HG02970 (cell line): ENCODE measurements around the gene JAKMIP1.
A peak's percentile ranks its signal among the peaks of the same experiment; 100 is the strongest.

Experiments
- ATAC-seq: cut with Tn5 transposase; IDR thresholded peaks from one replicate; pipeline ENCODE4 v1.9.1; 2021; ENCODE audit warnings: mild to moderate bottlenecking, moderate library complexity, moderate number of reproducible peaks; ENCODE audit not compliant: unreplicated experiment, low FRiP score

The JAKMIP1 gene

DNA sequence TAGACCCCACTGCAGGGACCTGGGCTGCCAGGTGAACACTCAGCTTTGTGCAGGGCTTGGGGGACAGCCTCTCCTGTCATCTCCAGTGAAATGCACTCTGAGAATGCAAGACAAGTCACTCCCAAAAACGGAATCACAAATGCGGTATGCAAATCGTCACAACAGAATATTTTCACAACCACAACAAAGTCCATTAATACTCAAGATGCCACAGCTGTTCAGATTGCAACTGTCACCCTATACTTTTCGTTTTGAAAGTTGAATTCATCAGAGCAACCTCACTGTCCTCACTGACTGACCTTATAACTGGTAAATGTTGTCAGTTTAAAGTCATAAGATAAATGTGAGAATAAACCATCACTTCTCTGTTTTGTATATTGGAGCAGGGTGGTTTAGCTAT lies 16.6 kb downstream of the JAKMIP1 start:
- no peak for ATAC-seq

DNA sequence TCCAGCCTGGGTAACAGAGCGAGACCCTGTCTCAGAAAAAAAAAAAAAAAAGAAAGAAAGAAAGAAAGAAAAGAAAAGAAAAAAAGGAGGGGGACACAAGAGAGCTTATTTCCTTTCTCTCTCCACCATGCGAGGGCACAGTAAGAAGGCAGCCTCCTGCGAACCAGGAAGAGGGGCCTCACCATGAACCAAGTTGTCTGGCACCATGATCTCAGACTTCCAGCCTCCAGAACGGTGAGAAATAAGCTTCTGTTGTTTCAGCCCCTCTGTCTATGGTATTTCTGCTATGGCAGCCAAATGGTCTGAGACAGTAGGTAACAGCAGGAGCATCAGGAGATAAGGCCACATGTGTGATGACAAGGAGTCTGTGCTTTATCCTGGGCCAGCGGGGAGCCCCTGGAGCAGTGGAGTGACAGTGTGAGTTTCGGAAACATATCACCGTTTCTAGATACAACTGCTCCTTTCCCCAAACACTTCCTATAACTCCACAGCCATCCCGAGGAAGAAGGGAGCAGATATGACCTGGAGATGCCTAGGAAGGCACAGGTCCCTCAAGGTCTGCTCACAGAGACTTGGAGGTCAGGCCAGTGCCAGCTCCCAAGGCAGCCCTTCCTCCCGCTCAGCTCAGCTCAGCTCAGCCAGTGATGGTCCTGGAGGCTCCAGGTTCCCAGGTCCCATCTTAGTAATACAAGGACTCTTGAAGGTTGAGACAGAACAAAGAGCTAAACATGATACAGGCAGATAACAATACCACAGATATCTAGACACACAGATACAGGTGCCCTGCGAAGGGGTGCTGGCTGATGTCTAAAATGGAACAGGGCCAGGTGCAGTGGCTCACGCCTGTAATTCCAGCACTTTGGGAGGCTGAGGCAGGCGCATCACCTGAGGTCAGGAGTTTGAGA lies 17.7 kb downstream of the JAKMIP1 start:
- no peak for ATAC-seq

- ATAC-seq, result peak; percentile 85
These were observed 19.3 kb downstream of the JAKMIP1 start for GRCh38 chr4:6180841-6181631.

DNA sequence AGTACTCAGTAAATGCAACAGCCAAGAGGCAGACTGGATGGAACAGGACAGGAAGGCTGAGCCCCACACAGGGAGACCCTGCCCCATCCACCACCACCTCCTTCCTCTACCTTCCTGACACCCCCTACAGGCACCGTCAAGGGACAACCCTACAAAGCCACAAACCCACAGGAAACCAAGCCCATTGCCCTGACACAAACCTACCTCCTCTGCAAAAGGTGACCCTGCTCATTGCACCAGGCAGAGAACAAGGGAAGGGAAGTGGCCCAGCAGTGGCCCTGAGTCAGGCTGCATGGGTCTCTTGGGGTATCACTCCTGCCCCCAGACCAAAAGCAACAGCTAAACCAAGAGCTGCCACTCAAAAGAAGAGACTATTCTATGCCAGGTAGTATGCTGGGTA lies 21.0 kb downstream of the JAKMIP1 start:
- ATAC-seq, result no peak

DNA sequence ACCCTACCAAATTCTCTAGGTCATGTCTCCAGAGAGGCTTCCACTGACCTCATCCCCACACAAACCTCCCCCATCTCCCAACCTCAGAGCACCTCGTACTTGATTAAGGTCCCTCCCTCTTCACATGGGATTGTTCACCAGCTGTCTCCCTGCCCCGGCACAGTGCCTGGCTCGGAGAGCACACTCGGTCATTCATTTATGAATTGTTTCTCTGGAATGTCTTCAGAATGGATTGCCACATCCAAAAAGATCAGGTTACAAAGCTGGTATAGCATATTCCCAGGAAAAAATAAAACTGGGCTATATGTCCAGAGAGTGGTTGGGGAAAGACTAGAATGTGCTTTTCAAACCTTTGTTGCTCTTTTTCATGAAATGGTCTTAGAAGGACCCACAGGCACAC lies 21.6 kb downstream of the JAKMIP1 start:
- ATAC-seq, result no peak

DNA sequence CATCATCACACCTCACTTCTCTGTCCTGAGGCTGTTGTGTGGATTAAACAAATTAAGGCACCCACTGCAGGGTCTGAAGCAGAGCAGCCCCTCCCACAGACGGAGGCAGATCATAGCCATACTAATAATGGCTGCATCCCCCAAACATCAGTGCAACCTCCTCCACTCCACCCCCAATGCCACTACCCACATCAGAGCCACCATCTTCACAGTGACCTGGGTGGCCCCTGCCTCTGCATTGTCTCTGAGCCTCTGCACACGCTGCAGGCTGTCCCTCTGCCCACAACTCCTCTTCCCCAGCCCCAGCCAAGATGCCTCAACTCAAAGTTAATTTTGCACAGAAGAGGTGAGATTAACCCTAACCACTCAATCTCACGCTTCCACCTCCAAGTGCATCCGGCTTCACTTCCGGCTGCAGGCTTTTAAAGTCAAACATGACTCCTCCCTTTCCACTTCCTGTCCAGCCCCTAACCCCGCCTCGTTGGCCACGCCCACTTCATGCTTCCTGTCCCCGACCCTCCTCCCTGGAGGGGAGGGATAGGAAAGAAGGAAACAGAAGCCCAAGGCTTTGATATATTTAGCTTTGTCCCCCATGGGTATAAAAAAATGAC lies 22.7 kb downstream of the JAKMIP1 start:
- no peak for ATAC-seq

GRCh38 chr4:6175426-6175825 lies 24.9 kb downstream of the JAKMIP1 start:
- no peak for ATAC-seq

DNA sequence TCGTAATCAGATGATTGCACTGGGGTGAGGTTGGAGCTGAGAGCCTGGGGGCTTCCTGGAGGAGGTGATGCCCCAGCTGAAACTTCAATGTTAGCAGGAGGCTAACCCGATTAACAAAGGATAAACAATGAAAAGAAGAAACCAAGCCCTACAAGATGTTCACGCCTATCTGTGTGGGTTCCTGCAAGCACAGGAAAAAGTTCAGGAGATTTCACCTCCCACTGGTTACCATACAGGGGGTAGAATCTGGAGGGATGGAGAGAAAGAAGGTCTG lies 27.5 kb downstream of the JAKMIP1 start:
- no peak for ATAC-seq

DNA sequence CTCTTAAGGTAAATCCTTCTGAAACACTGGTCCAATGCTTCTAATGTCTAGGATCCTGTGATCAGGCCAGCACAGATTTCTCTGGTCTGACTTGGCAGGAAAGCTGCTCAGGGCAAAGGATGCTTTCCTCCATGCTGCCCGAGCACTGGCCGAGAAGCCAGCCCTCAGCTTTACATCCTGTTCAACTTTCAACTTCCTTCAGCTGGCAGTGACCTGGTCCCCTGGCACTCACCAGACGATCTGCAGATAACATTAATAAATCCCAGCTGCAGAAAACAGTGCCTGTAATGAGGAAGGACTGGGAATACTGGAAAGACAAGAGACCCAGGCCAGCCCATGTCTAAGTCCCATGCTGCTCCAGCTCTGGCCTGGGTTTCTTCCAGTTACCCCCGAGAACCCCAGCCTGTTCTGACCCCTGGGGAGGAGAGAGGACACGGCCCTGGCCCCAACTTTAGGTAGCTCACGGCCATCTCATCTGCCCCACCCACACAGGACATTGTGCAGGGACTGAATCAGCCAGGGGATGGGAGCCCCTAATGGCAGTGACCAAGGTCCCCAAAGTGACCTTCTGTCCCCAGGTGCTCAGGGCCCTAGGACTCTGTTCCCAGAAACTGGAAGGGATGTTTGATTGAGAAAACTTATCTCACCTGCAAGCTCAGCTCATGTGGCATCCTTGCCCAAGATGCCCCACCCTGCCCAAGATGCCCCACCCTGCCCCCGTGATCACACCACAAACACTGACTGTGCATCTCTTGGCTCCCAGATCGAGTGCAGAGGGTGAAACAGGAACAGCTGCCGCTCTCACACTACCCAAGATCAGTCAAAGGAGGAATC lies 28.0 kb downstream of the JAKMIP1 start:
- no peak for ATAC-seq

DNA sequence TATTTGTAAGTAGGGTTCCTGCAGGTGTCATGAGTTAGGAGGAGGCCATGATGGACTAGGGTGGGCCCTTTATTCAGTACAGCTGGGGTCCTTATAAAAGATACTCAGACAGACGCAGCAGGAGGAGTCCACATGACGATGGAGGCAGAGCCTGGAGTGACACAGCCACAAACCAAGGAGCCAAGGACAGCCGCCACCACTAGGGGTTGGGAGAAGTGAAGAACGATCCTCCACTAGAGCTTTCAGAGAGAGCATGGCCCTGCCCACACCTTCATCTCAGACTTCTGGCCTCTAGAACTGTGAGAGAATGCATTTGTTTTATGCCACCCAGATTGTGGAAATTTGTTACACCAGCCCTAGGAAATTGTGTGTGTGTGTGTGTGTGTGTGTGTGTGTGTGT lies 31.1 kb downstream of the JAKMIP1 start:
- no peak for ATAC-seq

DNA sequence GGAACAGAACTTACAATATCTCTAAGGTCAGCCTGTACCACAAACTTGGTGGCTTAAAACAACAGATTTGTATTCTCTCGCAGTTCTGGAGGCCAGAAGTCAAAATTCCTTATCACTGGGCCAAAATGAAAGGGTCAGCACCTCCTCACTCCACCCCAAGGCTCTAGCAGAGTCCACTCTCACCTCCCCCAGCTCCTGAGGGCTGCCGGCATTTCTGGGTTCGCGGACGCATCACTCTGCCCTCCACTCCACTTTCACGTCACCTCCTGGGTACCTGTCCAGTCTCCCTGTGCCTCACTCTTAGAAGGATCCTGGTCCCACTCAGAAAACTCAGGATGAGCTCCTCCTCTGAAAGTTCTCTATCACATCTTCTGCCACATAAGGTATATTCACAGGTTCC lies 34.6 kb downstream of the JAKMIP1 start:
- no peak for ATAC-seq

- no peak for ATAC-seq
These were observed 37.5 kb downstream of the JAKMIP1 start for GRCh38 chr4:6162885-6163284.

DNA sequence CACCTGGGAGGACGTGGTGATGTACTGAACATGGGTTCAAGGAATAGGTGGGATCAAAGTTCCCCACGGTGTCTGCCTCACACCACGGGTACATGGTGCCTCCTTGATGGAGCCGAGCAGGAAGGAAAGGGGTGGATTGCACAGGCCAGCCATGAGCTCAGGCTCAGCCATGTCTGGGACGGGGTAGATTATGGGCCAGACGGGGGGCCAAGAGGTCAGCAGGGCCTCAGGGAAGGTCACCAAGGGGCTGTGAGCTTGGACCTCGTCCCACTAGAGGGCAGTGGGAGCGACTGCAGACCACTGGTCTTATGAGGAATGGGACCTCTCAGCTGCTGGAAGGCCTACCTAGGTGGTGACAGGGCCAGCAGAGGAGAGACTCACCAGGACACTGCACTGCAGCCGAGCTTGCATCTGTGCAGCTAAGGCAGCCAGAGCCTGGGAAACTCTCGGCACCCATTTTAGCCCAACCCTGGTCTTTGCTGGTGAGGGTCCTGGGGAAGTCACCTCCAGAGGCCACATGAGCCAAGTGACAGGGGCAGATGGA lies 38.4 kb downstream of the JAKMIP1 start:
- ATAC-seq, result no peak

- ATAC-seq, result no peak
These were observed 39.8 kb downstream of the JAKMIP1 start for GRCh38 chr4:6160536-6160935.

GRCh38 chr4:6157926-6158325 lies 42.4 kb downstream of the JAKMIP1 start:
- ATAC-seq, result no peak

- no peak for ATAC-seq
These were observed 44.2 kb downstream of the JAKMIP1 start for GRCh38 chr4:6155996-6156750.

DNA sequence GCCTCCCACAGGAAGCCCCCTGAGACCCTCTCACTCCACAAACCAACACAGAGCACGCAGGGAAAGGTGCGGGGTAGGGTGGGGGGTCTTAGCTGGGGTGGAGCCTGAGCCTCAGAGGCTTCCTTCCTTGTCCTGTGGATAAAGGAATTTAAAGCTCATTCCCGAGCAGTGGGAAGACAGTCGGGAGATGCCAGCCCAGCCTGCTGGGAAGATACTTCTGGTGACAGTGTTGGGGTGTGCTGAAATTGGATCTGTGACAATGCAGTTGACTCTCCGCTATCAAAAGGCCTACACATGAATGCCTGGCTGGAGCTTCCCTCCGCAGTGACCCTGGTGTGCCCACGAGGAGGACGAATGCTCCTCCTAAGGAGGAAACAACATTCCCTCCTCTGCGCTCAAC lies 45.5 kb downstream of the JAKMIP1 start:
- no peak for ATAC-seq

GRCh38 chr4:6153874-6154273 lies 46.5 kb downstream of the JAKMIP1 start:
- no peak for ATAC-seq

DNA sequence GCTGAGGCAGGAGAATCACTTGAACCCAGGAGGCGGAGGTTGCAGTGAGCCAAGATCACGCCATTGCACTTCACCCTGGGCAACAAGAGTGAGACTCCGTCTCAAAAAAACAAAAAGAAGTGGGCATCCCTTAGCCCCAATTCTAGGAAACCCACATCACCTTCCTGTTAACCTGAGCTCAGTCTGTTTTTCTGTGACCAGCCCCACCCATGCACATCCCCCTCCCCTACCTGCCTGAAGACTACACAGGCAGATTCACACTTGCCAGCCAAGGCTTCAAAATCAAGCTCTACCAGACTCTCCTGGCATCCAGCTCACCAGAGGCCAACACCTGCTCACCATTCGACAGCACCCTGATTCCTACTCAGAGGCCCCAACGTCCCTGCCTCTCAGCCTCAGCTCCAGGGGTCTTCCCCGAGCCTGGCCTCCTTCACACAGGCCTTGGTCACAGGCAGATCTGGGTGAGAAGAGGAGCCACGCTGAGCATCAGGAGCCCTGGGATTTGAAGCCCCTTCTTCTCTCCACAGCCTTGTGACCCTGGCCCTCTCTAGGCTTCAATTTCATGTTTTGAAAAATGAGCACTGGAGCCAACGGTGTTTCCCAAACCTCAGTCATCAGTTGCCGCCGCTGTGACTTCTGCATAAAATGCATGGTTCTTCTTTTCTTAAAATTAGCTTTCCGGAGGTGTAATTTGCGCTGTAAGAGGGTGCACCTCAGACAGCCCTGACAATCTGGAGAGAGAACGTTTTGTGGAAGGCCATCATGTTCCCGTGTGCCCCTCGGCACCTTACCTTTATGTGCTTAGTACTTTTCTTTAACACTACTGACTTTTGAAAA lies 47.3 kb downstream of the JAKMIP1 start:
- no peak for ATAC-seq
